ENCODE measurements around the gene NFKBIB. TPM values are rescaled to one million over a fixed set of nuclear protein-coding genes. Genes with fewer than 3 reads are reported as not detected.
"Not testable (repeated sequence)": the region's sequence is repeated elsewhere in the genome, so short reads cannot be mapped to it uniquely, and the experiment has no call there.

NFKBIB gene
- total RNA-seq, 1 donor from 2014 or later: 25.5 TPM

- H3K4me3 ChIP-seq: no peak overlapping the region
- H3K27me3 ChIP-seq: no peaks in the 10 kb centered on the region
- TF ChIP-seq, protein P1, sequence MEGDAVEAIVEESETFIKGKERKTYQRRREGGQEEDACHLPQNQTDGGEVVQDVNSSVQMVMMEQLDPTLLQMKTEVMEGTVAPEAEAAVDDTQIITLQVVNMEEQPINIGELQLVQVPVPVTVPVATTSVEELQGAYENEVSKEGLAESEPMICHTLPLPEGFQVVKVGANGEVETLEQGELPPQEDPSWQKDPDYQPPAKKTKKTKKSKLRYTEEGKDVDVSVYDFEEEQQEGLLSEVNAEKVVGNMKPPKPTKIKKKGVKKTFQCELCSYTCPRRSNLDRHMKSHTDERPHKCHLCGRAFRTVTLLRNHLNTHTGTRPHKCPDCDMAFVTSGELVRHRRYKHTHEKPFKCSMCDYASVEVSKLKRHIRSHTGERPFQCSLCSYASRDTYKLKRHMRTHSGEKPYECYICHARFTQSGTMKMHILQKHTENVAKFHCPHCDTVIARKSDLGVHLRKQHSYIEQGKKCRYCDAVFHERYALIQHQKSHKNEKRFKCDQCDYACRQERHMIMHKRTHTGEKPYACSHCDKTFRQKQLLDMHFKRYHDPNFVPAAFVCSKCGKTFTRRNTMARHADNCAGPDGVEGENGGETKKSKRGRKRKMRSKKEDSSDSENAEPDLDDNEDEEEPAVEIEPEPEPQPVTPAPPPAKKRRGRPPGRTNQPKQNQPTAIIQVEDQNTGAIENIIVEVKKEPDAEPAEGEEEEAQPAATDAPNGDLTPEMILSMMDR (IDR thresholded peaks at IDR 0.05): peak; percentile 28
- intact Hi-C loops (cut with DNase I): no loop called here
- ATAC-seq (no peak), DNase-seq (no peak)
- no peak overlapping the region for H3K27ac ChIP-seq
- H3K4me1 ChIP-seq: peaks cover 15% of the 10 kb centered on the region
- H3K36me3 ChIP-seq: peaks cover 8% of the 10 kb centered on the region
- no peaks in the 10 kb centered on the region for H3K9me3 ChIP-seq
These were observed 32.8 kb downstream of the NFKBIB start for GRCh38 chr19:38932425-38933179.

DNA sequence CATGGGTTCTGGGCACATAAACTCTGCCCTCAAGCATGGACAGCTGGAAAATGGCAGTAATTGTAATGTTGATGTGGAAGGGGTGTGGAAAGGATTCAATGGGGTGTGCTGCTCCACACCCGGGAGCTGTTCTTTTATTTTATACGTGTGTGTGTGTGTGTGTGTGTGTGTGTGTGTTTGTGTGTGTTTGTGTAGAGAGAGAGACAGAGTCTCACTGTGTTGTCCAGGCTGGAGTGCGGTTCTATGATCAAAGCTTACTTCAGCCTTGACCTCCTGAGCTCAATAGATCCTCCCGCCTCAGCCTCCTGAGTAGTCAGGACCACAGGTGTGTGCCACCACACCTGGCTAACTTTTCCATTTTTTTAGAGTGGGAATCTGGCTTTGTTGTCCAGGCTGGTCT lies 33.8 kb downstream of the NFKBIB start:
- TF ChIP-seq, protein P1 (IDR thresholded peaks at IDR 0.05): no peak
- H3K27me3 ChIP-seq: no peaks in the 10 kb centered on the region
- DNase-seq: no peak
- H3K4me3 ChIP-seq: no peak overlapping the region
- no peak overlapping the region for H3K27ac ChIP-seq
- H3K36me3 ChIP-seq: peaks cover 8% of the 10 kb centered on the region
- no peak for ATAC-seq
- peaks cover 15% of the 10 kb centered on the region for H3K4me1 ChIP-seq
- intact Hi-C loops (cut with DNase I): no loop called here
- H3K9me3 ChIP-seq: no peaks in the 10 kb centered on the region

DNA sequence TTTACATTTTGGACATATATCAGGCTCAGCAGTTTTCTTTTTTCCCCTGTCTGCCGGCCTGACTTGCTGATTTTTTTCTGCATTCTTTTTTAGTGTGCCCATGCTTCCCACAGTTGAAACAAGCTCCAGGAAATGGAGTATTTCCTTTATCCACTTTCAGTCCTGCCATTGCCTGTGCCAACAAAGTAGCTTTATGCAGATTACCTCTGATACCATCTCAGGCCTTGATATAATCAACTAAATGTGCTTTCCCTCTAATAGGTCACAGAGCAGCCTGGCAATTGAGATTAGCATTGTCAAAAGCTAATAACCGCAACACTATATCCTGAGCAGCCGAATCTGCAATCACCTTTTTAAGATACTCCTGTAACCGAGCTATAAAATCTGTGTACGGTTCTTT lies 40.2 kb downstream of the NFKBIB start:
- intact Hi-C loops (cut with DNase I): no loop called here
- Histone ChIP-seq H3K4me3 (no peak overlapping the region), H3K36me3 (no peaks in the 10 kb centered on the region), H3K9me3 (no peaks in the 10 kb centered on the region), H3K4me1 (no peaks in the 10 kb centered on the region), H3K27ac (peak overlapping the region; percentile 18), H3K27me3 (no peaks in the 10 kb centered on the region)
- ATAC-seq (no peak), DNase-seq (no peak)
- TF ChIP-seq, protein P1 (IDR thresholded peaks at IDR 0.05): no peak

DNA sequence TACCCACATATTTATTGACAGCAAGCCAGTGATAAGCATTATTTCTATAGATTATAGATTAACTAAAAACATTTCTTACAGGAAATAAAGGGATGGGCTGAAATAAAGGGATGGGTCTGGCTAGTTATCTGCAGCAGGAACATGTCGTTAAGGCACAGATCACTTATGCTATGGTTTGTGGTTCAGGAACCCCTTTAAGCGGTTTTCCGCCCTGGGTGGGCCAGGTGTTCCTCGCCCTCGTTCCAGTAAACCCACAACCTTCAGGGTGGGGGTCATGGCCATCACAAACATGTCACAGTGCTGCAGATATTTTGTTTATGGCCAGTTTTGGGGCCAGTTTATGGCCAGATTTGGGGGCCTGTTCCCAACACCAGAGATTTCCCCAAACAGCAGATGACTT lies 41.7 kb downstream of the NFKBIB start:
- H3K9me3 ChIP-seq; DNase-seq; H3K4me3 ChIP-seq; H3K27ac ChIP-seq; ATAC-seq; intact Hi-C loops (cut with DNase I); H3K36me3 ChIP-seq; H3K4me1 ChIP-seq; H3K27me3 ChIP-seq: not testable (repeated sequence)

DNA sequence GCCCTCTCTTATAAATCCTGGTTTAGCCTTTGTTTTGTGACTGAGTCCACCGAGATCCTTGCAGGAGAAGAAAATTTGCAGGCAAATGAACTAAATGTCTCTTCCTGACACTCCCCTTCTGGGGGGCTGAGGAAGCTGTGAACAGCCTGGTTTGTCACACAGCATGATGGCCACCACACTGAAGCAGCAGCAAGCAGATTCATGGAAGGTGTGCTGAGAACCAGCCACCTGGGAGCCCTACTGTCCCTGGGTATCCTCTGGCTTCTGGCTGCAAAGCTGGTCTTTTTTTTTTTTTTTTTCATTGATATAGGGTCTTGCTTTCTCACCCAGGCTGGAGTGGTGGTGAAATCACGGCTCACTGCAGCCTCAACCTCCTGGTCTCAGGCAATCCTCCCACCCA lies 42.2 kb downstream of the NFKBIB start:
- no peaks in the 10 kb centered on the region for H3K4me1 ChIP-seq
- H3K9me3 ChIP-seq: no peaks in the 10 kb centered on the region
- no peaks in the 10 kb centered on the region for H3K27me3 ChIP-seq
- no peak overlapping the region for H3K4me3 ChIP-seq
- ATAC-seq (no peak), DNase-seq (no peak)
- no peak overlapping the region for H3K27ac ChIP-seq
- TF ChIP-seq, protein P1 (IDR thresholded peaks at IDR 0.05): no peak
- H3K36me3 ChIP-seq: no peaks in the 10 kb centered on the region
- intact Hi-C loops (cut with DNase I): no loop called here

GRCh38 chr19:38942471-38943181 lies 42.9 kb downstream of the NFKBIB start:
- Histone ChIP-seq H3K9me3 (no peaks in the 10 kb centered on the region), H3K27me3 (no peaks in the 10 kb centered on the region), H3K27ac (no peak overlapping the region), H3K36me3 (no peaks in the 10 kb centered on the region), H3K4me1 (no peaks in the 10 kb centered on the region), H3K4me3 (no peak overlapping the region)
- intact Hi-C loops (cut with DNase I): no loop called here
- ATAC-seq (no peak), DNase-seq (no peak)
- TF ChIP-seq, protein P1 (IDR thresholded peaks at IDR 0.05): no peak

Measured in upper lobe of right lung (tissue), 1 donor.